Measurements from ENCODE around the gene NAB2. TPM values are rescaled to one million over a fixed set of nuclear protein-coding genes. Genes with fewer than 3 reads are reported as not detected.

Gene NAB2
- total RNA-seq, 1 experiment from 2014 or later = 17.4 TPM

- Histone ChIP-seq H2AFZ (ENCODE audit: low read length) (no peak overlapping the region), H3K4me2 (ENCODE audit: low read length) (no peak overlapping the region), H3K79me2 (ENCODE audit: low read length) (no peaks in the 10 kb centered on the region), H3K9me2 (replicated peaks; ENCODE audit: low read length) (no peaks in the 10 kb centered on the region), H3K36me3 (ENCODE audit: low read depth, low read length) (no peaks in the 10 kb centered on the region), H3K9me3 (ENCODE audit: low read length) (no peaks in the 10 kb centered on the region), H3K27ac (ENCODE audit: low read length) (no peak overlapping the region), H3K27me3 (ENCODE audit: low read length) (peaks cover 21% of the 10 kb centered on the region; the same call in 1 of the 2 replicates), H3K4me3 (ENCODE audit: low read length) (no peak overlapping the region), H3F3A (ENCODE audit: low read length, unreplicated experiment) (no peaks in the 10 kb centered on the region), H4K20me1 (ENCODE audit: low read length) (no peaks in the 10 kb centered on the region), H3K4me1 (ENCODE audit: insufficient read depth, low read length) (no peaks in the 10 kb centered on the region), H3K9ac (ENCODE audit: low read length) (no peak overlapping the region)
- ATAC-seq (no peak), DNase-seq (no peak)
- intact Hi-C loops (cut with micrococcal nuclease) = no loop called here
- ChIA-PET CTCF (no interaction called here), POLR2A (ENCODE audit: unreplicated experiment) (no interaction called here)
- no peak for TF ChIP-seq CTCF (conservative IDR thresholded peaks at IDR 0.05; ENCODE audit: low read depth, low read length)
- no peak for TF ChIP-seq EZH2phosphoT487 (IDR thresholded peaks at IDR 0.05; ENCODE audit: borderline replicate concordance, low read length)
- no peak for TF ChIP-seq EZH2 (IDR thresholded peaks at IDR 0.05; ENCODE audit: low read length, unreplicated experiment)
- BruUV-seq (replicated peaks) = no TSS peak
These were observed 41.7 kb upstream of the NAB2 start for GRCh38 chr12:57046947-57047890.

GRCh38 chr12:57047981-57048380, 40.9 kb upstream of the NAB2 start:
- H2AFZ ChIP-seq (ENCODE audit: low read length) = no peak overlapping the region
- no peaks in the 10 kb centered on the region for H3F3A ChIP-seq (ENCODE audit: low read length, unreplicated experiment)
- H3K4me2 ChIP-seq (ENCODE audit: low read length) = no peak overlapping the region
- intact Hi-C loops (cut with micrococcal nuclease) = no loop called here
- no peak for TF ChIP-seq EZH2phosphoT487 (IDR thresholded peaks at IDR 0.05; ENCODE audit: borderline replicate concordance, low read length)
- no peak for TF ChIP-seq EZH2 (IDR thresholded peaks at IDR 0.05; ENCODE audit: low read length, unreplicated experiment)
- no peak for TF ChIP-seq CTCF (conservative IDR thresholded peaks at IDR 0.05; ENCODE audit: low read depth, low read length)
- no peak overlapping the region for H3K27ac ChIP-seq (ENCODE audit: low read length)
- H3K4me1 ChIP-seq (ENCODE audit: insufficient read depth, low read length) = no peaks in the 10 kb centered on the region
- H3K4me3 ChIP-seq (ENCODE audit: low read length) = no peak overlapping the region
- no peak for ATAC-seq
- H3K79me2 ChIP-seq (ENCODE audit: low read length) = no peaks in the 10 kb centered on the region
- DNase-seq = no peak
- H3K9me3 ChIP-seq (ENCODE audit: low read length) = no peaks in the 10 kb centered on the region
- CTCF ChIA-PET = no interaction called here
- no peaks in the 10 kb centered on the region for H3K36me3 ChIP-seq (ENCODE audit: low read depth, low read length)
- BruUV-seq (replicated peaks) = no TSS peak
- H4K20me1 ChIP-seq (ENCODE audit: low read length) = no peaks in the 10 kb centered on the region
- no peaks in the 10 kb centered on the region for H3K9me2 ChIP-seq (replicated peaks; ENCODE audit: low read length)
- peaks cover 21% of the 10 kb centered on the region; the same call in 1 of the 2 replicates for H3K27me3 ChIP-seq (ENCODE audit: low read length)
- POLR2A ChIA-PET (ENCODE audit: unreplicated experiment) = no interaction called here
- H3K9ac ChIP-seq (ENCODE audit: low read length) = no peak overlapping the region
